ENCODE data around the gene PRSS12.
"Not testable (repeated sequence)": the region's sequence is repeated elsewhere in the genome, so short reads cannot be mapped to it uniquely, and the experiment has no call there.

PRSS12 gene, protein sequence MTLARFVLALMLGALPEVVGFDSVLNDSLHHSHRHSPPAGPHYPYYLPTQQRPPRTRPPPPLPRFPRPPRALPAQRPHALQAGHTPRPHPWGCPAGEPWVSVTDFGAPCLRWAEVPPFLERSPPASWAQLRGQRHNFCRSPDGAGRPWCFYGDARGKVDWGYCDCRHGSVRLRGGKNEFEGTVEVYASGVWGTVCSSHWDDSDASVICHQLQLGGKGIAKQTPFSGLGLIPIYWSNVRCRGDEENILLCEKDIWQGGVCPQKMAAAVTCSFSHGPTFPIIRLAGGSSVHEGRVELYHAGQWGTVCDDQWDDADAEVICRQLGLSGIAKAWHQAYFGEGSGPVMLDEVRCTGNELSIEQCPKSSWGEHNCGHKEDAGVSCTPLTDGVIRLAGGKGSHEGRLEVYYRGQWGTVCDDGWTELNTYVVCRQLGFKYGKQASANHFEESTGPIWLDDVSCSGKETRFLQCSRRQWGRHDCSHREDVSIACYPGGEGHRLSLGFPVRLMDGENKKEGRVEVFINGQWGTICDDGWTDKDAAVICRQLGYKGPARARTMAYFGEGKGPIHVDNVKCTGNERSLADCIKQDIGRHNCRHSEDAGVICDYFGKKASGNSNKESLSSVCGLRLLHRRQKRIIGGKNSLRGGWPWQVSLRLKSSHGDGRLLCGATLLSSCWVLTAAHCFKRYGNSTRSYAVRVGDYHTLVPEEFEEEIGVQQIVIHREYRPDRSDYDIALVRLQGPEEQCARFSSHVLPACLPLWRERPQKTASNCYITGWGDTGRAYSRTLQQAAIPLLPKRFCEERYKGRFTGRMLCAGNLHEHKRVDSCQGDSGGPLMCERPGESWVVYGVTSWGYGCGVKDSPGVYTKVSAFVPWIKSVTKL

DNA sequence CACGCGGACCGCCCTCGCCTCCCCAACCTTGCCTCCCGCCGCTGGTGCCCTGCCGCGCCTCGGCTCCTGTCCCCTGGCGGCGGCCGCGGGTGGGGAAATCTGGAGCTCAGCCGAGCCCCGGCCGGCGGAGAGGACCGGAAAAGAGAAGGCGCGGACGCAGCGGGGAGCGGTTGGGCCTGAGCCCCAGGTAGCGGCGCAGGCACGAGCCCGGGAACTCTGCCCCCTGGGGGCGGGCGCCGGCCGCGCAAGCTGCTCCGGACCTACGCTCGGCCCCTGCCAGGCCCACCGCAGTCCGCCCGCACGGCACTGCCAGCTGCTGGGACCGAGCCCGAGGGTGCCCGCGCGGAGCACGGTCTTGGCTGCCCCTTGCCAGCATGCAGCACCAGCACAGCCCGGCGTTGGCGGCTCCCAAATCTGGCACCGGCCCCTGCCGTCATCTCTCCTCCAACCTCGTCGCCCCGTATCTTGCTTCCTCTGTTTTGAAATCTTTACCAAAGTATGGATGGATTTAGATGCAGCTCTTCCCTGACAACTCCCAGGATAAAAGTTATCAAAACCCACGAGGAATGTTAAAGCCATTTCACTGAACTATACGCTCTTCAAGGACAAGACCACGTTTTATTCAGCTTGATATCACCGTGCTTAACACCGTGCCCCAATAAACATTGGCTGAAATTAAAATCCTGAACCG, at the start of gene PRSS12:
PRSS12 (minus strand) TSS at position 161 of the 691 bp plus-strand sequence. CDS start 283 bp downstream, outside the sequence.
- DNase-seq = no peak

DNA sequence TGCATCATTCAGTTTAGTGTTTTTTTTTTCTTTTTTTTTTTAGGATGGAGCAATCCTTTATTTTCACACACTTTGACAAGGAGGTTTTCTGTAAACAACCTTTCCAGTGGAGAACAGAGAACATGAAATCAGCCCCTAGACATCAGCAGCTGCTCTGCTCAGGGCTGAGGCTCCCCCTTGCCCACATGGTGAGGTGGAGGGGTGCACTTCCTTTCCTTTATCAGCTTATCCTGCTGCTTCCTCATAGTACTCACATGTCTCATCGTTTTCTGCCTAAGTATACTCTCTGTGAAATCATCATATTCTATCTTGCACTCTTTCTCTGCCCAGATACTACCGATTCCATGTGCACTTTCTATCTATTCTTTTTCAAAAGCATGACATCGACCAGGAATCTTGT, 47.6 kb upstream of the PRSS12 start:
- no peak for DNase-seq

- DNase-seq = peak; percentile 57
These were observed 47.1 kb upstream of the PRSS12 start for GRCh38 chr4:118399883-118400282.

GRCh38 chr4:118398226-118399090, 45.7 kb upstream of the PRSS12 start:
- DNase-seq = no peak

GRCh38 chr4:118397623-118397979, 44.8 kb upstream of the PRSS12 start:
- no peak for DNase-seq

DNA sequence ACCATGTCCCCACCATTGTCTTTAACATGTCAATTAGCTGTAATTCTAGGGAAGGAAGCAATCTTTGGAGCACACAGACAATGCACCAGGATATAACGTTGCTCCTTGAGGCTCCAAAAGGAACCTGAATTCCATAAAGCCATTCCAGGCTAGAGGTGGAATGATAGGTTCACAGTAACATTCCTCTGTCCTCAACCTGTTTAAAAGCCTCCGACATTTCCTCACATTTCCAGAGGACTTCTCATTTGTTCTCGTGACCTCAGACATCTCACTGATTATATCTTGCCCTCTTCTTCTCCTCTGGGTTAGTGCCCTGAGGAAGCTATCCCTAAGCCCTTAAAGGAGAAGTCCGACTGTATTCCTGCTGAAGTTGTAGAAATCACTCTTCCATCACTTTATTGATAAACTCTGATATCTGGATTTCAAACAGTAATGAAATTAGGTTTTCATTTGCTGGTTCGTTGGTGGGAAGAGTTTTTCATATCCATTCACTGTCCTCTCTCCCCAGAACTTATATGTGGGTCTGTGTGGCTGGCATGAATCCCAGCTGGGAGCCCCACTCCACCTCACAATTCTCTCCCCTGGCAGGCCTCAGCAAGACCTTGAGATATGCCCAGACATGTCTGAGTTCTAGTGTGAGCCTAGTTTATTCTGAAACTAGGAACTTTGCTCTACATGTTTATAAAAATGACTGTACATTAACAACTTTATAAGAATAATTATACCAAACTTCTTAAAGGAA, 44.2 kb upstream of the PRSS12 start:
- no peak for DNase-seq

GRCh38 chr4:118395057-118395644, 42.3 kb upstream of the PRSS12 start:
- no peak for DNase-seq

GRCh38 chr4:118392509-118392908, 39.7 kb upstream of the PRSS12 start:
- DNase-seq = not testable (repeated sequence)

- no peak for DNase-seq
These were observed 37.3 kb upstream of the PRSS12 start for GRCh38 chr4:118390121-118390520.

- DNase-seq = no peak
These were observed 36.9 kb upstream of the PRSS12 start for GRCh38 chr4:118389721-118390120.

- DNase-seq = no peak
These were observed 35.8 kb upstream of the PRSS12 start for GRCh38 chr4:118388606-118389005.

GRCh38 chr4:118381902-118382301, 29.1 kb upstream of the PRSS12 start:
- no peak for DNase-seq

DNA sequence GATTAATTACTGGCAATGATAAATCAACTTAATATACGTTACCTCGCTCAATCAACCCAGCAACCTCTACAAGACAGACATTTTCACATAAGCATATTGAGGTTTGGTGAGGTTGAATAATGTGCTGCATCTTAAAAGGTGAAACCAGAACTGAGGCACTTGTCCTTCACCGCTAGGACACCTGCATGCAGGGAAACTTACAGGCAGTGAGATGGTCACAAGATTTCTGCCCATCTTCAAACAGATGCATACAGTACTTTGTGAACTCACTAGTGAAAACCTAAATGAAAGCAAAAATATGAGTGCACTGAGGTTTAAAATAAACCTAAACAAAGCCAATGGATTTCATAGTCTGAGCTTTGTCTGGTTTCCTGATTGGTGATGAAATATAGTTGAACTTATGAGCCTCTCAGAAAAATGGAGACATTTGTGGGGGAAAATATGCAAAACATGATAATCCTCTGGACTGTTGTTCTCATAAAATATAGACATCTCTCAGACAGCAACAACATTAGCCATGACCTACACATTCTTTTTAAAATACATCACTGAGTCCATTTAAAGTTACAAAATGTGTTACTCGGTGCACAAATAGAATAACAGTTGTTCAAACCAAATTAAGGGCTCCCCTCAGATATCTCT, 20.9 kb upstream of the PRSS12 start:
- DNase-seq = no peak

DNA sequence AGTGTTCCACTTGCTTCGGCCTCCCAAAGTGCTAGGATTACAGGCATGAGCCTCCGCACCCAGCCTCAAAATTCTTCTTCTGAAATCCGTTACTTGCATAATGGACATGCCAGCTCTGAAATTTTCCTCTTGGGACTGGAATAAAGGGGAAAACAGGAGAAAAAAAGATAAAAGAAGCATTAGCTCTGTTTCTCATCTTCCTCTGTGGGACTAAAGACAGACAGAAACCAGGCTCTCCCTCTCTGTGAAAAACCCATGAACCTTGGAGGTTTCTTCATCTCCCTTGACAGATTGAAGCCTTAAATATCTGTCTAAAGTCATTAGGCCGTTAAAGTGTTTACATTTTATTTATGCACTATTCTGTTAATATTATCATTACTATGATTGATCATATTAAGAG, 19.4 kb upstream of the PRSS12 start:
- no peak for DNase-seq

DNA sequence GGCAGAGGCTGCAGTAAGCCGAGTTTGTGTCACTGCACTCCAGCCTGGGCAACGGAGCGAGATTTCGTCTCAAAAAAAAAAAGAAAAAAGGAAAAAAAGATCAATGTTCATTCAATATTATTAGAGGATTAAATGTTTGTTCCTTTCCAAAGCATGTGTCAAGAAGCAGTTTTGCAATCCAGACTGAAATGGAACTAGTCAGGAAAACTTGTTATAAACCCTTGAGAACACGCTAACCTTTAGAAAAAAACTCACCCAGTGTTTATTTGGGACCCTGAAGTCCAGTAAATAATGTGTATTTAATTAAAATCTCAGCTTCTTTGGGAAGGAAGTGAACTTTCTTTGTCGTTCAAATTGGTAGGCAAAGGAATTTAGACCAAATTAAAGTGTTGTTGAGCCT, 16.4 kb upstream of the PRSS12 start:
- no peak for DNase-seq

- DNase-seq = no peak
These were observed 15.1 kb upstream of the PRSS12 start for GRCh38 chr4:118367872-118368271.

DNA sequence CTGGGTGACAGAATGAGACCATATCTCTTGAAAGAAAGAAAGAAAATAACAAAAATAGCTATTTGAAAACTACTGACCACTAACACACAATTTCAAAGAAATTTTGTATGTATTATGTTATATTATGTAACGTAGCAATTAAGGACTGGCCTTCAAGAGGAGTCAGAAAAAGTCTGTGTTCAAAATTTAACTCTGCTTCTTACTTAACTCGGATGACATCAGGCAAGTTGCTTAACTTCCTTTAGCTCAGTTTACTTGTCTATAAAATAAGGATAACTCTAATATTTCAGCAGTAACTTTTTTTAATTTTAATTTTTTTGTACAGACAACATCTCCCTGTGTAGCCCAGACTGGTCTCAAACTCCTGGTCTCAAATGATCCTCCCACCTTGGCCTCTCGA, 14.6 kb upstream of the PRSS12 start:
- no peak for DNase-seq

DNA sequence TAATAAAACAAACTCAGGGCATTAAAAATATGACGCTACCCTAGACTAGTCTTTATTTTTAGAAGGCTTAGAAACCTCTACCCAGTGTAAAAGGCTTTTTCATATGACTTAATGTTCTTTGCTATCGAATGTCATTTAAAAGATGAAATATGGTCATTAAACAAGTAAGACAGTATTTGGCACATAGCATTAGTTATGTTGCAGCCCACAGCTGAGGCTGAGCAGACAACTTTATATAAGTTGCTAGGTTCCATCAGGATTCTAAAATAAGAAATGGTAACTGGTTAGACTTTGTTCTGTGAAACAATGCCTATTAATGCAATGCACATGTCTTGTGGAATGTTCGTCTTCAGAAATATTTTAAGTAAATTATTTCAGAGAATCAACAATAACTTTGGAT, 10.4 kb upstream of the PRSS12 start:
- no peak for DNase-seq

DNA sequence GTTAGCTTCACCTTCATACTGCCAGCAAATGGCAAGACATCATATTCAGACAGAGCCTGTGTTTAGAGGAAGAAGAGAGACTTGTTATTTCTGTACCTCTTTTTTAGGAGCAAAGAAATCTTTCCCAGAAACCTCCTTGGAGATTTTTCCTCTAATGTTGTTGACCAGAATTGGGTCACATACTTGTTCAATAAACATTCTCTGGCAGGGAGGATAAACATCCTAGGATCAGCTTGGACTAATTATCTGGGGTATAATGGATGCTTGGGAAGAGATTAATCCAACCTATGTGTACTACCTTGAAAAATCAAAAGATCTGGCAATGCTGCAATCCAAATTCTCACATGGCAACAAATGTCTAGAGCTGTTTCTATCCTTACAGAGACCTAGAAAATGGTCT, 8.4 kb upstream of the PRSS12 start:
- no peak for DNase-seq

DNA sequence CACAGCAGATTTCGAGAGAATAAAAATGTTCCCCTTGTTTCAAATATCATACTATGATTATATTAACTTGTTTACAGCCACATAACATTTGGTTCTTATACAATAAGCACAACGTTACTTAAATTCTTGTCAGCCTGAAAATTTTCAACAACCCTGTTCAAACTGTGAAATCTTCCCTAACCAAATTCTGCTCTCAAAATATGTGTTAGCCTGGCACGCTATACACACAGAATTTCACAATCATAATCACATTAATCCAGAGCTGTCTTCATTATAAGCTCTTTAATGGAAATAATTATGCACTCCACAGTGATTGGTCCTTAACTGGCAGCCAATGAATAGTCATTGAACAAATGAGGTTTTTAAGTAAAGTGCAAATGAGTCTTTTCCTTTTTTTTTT, 7.3 kb upstream of the PRSS12 start:
- no peak for DNase-seq

- no peak for DNase-seq
These were observed 4.8 kb upstream of the PRSS12 start for GRCh38 chr4:118357601-118358000.

All from NCI-H524 treated with DMSO at 0.1 percent for 48 hours (cell line).